Measurements from ENCODE around the gene CCNT1. TPM values are rescaled to one million over a fixed set of nuclear protein-coding genes. Genes with fewer than 3 reads are reported as not detected.
"Not testable (repeated sequence)": the region's sequence is repeated elsewhere in the genome, so short reads cannot be mapped to it uniquely, and the experiment has no call there.

Gene CCNT1
- total RNA-seq, 1 experiment from 2014 or later: 50.0 TPM

DNA sequence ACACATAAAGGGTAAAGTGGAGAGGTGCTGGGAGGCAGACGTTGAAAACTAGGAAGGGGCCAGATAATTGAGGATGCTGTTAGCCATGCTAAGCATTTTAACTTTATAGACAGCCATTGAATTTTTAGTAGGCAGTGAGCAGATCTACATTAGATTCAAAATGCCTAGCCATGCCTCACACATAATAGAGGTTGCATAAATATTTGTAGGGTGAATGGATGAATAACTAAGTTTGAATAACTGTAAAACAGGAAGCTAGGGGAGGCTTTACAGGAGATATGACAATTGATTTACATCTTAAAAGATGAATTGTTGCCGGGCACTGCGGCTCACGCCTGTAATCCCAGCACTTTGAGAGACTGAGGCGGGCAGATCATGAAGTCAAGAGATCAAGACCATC lies 12.3 kb upstream of the CCNT1 start:
- no peaks in the 10 kb centered on the region for H3K36me3 ChIP-seq (ENCODE audit: control insufficient read depth, insufficient read depth, low read length)
- CTCF ChIA-PET: no interaction called here
- intact Hi-C loops (cut with micrococcal nuclease; ENCODE audit: unreplicated experiment) (no loop called here), in situ Hi-C loops (cut with HindIII; ENCODE audit: low pct_unique_long_range_greater_than_20kb, low sequenced_read_pairs) (no loop called here)
- H3K4me1 ChIP-seq (ENCODE audit: control insufficient read depth, insufficient read depth, low read length): no peaks in the 10 kb centered on the region
- BruUV-seq (replicated peaks): no TSS peak
- TF ChIP-seq, protein P1, sequence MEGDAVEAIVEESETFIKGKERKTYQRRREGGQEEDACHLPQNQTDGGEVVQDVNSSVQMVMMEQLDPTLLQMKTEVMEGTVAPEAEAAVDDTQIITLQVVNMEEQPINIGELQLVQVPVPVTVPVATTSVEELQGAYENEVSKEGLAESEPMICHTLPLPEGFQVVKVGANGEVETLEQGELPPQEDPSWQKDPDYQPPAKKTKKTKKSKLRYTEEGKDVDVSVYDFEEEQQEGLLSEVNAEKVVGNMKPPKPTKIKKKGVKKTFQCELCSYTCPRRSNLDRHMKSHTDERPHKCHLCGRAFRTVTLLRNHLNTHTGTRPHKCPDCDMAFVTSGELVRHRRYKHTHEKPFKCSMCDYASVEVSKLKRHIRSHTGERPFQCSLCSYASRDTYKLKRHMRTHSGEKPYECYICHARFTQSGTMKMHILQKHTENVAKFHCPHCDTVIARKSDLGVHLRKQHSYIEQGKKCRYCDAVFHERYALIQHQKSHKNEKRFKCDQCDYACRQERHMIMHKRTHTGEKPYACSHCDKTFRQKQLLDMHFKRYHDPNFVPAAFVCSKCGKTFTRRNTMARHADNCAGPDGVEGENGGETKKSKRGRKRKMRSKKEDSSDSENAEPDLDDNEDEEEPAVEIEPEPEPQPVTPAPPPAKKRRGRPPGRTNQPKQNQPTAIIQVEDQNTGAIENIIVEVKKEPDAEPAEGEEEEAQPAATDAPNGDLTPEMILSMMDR (IDR thresholded peaks at IDR 0.05): no peak
- TF ChIP-seq, protein P2, sequence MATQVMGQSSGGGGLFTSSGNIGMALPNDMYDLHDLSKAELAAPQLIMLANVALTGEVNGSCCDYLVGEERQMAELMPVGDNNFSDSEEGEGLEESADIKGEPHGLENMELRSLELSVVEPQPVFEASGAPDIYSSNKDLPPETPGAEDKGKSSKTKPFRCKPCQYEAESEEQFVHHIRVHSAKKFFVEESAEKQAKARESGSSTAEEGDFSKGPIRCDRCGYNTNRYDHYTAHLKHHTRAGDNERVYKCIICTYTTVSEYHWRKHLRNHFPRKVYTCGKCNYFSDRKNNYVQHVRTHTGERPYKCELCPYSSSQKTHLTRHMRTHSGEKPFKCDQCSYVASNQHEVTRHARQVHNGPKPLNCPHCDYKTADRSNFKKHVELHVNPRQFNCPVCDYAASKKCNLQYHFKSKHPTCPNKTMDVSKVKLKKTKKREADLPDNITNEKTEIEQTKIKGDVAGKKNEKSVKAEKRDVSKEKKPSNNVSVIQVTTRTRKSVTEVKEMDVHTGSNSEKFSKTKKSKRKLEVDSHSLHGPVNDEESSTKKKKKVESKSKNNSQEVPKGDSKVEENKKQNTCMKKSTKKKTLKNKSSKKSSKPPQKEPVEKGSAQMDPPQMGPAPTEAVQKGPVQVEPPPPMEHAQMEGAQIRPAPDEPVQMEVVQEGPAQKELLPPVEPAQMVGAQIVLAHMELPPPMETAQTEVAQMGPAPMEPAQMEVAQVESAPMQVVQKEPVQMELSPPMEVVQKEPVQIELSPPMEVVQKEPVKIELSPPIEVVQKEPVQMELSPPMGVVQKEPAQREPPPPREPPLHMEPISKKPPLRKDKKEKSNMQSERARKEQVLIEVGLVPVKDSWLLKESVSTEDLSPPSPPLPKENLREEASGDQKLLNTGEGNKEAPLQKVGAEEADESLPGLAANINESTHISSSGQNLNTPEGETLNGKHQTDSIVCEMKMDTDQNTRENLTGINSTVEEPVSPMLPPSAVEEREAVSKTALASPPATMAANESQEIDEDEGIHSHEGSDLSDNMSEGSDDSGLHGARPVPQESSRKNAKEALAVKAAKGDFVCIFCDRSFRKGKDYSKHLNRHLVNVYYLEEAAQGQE (IDR thresholded peaks at IDR 0.05; ENCODE audit: insufficient read depth in 1 of 2, low read depth in 2 of 2, low read length in 1 of 2): no peak
- TF ChIP-seq POLR2AphosphoS5 (IDR thresholded peaks at IDR 0.05; ENCODE audit: low read depth, low read length) (no peak), TCF7L2 (IDR thresholded peaks at IDR 0.05; ENCODE audit: low read depth, low read length) (no peak), SIN3A (IDR thresholded peaks at IDR 0.05; ENCODE audit: borderline replicate concordance, insufficient read depth, low read depth, low read length) (no peak)
- no peaks in the 10 kb centered on the region for H3K9me3 ChIP-seq (ENCODE audit: control insufficient read depth, insufficient read depth, low read depth, low read length)
- DNase-seq (ENCODE audit: low read depth, low spot score) (no peak), ATAC-seq (no peak)
- H3K4me3 ChIP-seq (ENCODE audit: low read depth in 2 of 2, low read length in 2 of 2): no peak overlapping the region
- no peak overlapping the region for H3K27ac ChIP-seq (ENCODE audit: low read length)
- POLR2A ChIA-PET: interaction anchor here (0.7 kb wide), 1 partner anchor 766 kb away, joined by 16 read pairs; no protein-coding TSS in a partner anchor
- no peaks in the 10 kb centered on the region for H3K27me3 ChIP-seq (ENCODE audit: control insufficient read depth, insufficient read depth, low read length)

GRCh38 chr12:48720737-48721136 lies 4.2 kb upstream of the CCNT1 start:
- H3K27ac ChIP-seq (ENCODE audit: low read length); H3K36me3 ChIP-seq (ENCODE audit: control insufficient read depth, insufficient read depth, low read length); CTCF ChIA-PET; in situ Hi-C loops (cut with HindIII; ENCODE audit: low pct_unique_long_range_greater_than_20kb, low sequenced_read_pairs); POLR2A ChIA-PET; ATAC-seq; intact Hi-C loops (cut with micrococcal nuclease; ENCODE audit: unreplicated experiment); H3K4me3 ChIP-seq (ENCODE audit: low read depth in 2 of 2, low read length in 2 of 2); BruUV-seq (replicated peaks); H3K9me3 ChIP-seq (ENCODE audit: control insufficient read depth, insufficient read depth, low read depth, low read length); H3K27me3 ChIP-seq (ENCODE audit: control insufficient read depth, insufficient read depth, low read length); DNase-seq (ENCODE audit: low read depth, low spot score); H3K4me1 ChIP-seq (ENCODE audit: control insufficient read depth, insufficient read depth, low read length): not testable (repeated sequence)

DNA sequence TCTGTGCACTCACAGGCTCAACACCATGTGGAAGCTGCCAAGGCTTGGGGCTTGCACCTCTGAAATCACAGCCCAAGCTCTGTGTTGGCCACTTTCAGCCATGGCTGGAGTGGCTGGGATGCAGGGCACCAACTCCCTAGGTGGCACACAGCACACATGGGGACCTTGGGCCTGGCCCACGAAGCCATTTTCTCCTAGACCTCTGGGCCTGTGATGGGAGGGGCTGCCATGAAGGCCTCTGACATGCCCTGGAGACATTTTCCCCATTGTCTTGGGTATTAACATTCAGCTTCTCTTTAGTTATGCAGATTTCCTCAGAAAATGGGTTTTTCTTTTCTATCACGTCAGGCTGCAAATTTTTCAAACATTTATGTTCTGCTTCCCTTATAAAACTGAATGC lies 3.7 kb upstream of the CCNT1 start:
- in situ Hi-C loops (cut with HindIII; ENCODE audit: low pct_unique_long_range_greater_than_20kb, low sequenced_read_pairs); H3K4me3 ChIP-seq (ENCODE audit: low read depth in 2 of 2, low read length in 2 of 2); ATAC-seq; DNase-seq (ENCODE audit: low read depth, low spot score); BruUV-seq (replicated peaks); POLR2A ChIA-PET; H3K4me1 ChIP-seq (ENCODE audit: control insufficient read depth, insufficient read depth, low read length); H3K9me3 ChIP-seq (ENCODE audit: control insufficient read depth, insufficient read depth, low read depth, low read length); intact Hi-C loops (cut with micrococcal nuclease; ENCODE audit: unreplicated experiment); H3K27ac ChIP-seq (ENCODE audit: low read length); H3K27me3 ChIP-seq (ENCODE audit: control insufficient read depth, insufficient read depth, low read length); CTCF ChIA-PET; H3K36me3 ChIP-seq (ENCODE audit: control insufficient read depth, insufficient read depth, low read length): not testable (repeated sequence)

GRCh38 chr12:48719002-48719401 lies 2.5 kb upstream of the CCNT1 start:
- H3K9me3 ChIP-seq (ENCODE audit: control insufficient read depth, insufficient read depth, low read depth, low read length); BruUV-seq (replicated peaks); in situ Hi-C loops (cut with HindIII; ENCODE audit: low pct_unique_long_range_greater_than_20kb, low sequenced_read_pairs); DNase-seq (ENCODE audit: low read depth, low spot score); H3K36me3 ChIP-seq (ENCODE audit: control insufficient read depth, insufficient read depth, low read length); H3K4me3 ChIP-seq (ENCODE audit: low read depth in 2 of 2, low read length in 2 of 2); CTCF ChIA-PET; H3K27me3 ChIP-seq (ENCODE audit: control insufficient read depth, insufficient read depth, low read length); ATAC-seq; POLR2A ChIA-PET; intact Hi-C loops (cut with micrococcal nuclease; ENCODE audit: unreplicated experiment); H3K27ac ChIP-seq (ENCODE audit: low read length): not testable (repeated sequence)
- H3K4me1 ChIP-seq (ENCODE audit: control insufficient read depth, insufficient read depth, low read length): peaks cover 12% of the 10 kb centered on the region; the same call in 1 of the 2 replicates
